HepG2 (cell line): ENCODE data around the gene TIMP3. TPM values are rescaled to one million over a fixed set of nuclear protein-coding genes. Genes with fewer than 3 reads are reported as not detected.

Experiments used
- CEBPG ChIP-seq: IDR thresholded peaks from 2 replicates; pipeline ENCODE4 v1.6.1; 2016
- GATAD2A ChIP-seq: IDR thresholded peaks from 2 replicates; pipeline ENCODE4 v1.6.1; 2016
- HNF4A ChIP-seq: sonication (generic); formaldehyde crosslinking; IDR thresholded peaks from 2 replicates; pipeline ENCODE4 v1.4.0; 2020; ENCODE audit warnings: missing genetic modification reagents
- KAT8 ChIP-seq: IDR thresholded peaks from 2 replicates; pipeline ENCODE4 v1.6.1; 2016; ENCODE audit warnings: missing genetic modification reagents, missing compliant biosample characterization
- NFKB2 ChIP-seq: sonication (generic); formaldehyde crosslinking; IDR thresholded peaks from 2 replicates; pipeline ENCODE4 v1.4.0; 2020; ENCODE audit warnings: missing genetic modification reagents, borderline replicate concordance
- U2AF1 ChIP-seq: fragments of 200-400 bp; formaldehyde crosslinking; optimal IDR thresholded peaks from 2 replicates; pipeline ENCODE3; 2017; ENCODE audit warnings: mild to moderate bottlenecking, low read depth, low read length
- ZEB1 ChIP-seq: IDR thresholded peaks from 2 replicates; pipeline ENCODE4 v1.6.1; 2012; ENCODE audit warnings: mild to moderate bottlenecking, low read depth, inconsistent platforms; ENCODE audit not compliant: insufficient replicate concordance
- ZKSCAN1 ChIP-seq: fragments of 150-350 bp; IDR thresholded peaks from 2 replicates; pipeline ENCODE4 v1.6.1; 2014; ENCODE audit warnings: low read length
- ZMYM4 ChIP-seq: sonication (generic); formaldehyde crosslinking; IDR thresholded peaks from 2 replicates; pipeline ENCODE4 v1.8.1; 2023; ENCODE audit warnings: mild to moderate bottlenecking, missing genetic modification reagents
- ZNF138 ChIP-seq: sonication (generic); formaldehyde crosslinking; IDR thresholded peaks from 2 replicates; pipeline ENCODE4 v1.5.0; 2020; ENCODE audit warnings: mild to moderate bottlenecking, low read depth, missing genetic modification reagents
- ZNF563 ChIP-seq: sonication (generic); formaldehyde crosslinking; IDR thresholded peaks from 2 replicates; pipeline ENCODE4 v1.8.0; 2022; ENCODE audit warnings: mild to moderate bottlenecking, moderate library complexity, missing genetic modification reagents
- ZNF703 ChIP-seq: sonication (generic); formaldehyde crosslinking; IDR thresholded peaks from 2 replicates; pipeline ENCODE4 v1.5.1; 2020; ENCODE audit warnings: missing genetic modification reagents, mild to moderate bottlenecking, moderate library complexity, borderline replicate concordance
- ZNF772 ChIP-seq: sonication (generic); formaldehyde crosslinking; IDR thresholded peaks from 2 replicates; pipeline ENCODE4 v1.5.0; 2020; ENCODE audit warnings: mild to moderate bottlenecking, missing genetic modification reagents
- polyA plus RNA-seq, 8 experiments: library from polyadenylated mRNA; depleted of rRNA in 3 of 8; stranded (reverse) in 7 of 8; unstranded in 1 of 8; fragments of >200 nt; fragmentation: Illumina TruSeq in 4 of 8; extraction: Trizol in 4 of 8; gene quantifications; 2 replicates each; pipeline versions ENCODE4 v1.2.1 to v1.2.3, GENCODE V29; 2011 to 2016; ENCODE audit warnings: low read depth in 4 of 8, missing spikeins in 1 of 8, mixed read lengths in 1 of 8; ENCODE audit not compliant: insufficient read depth in 1 of 8
- total RNA-seq, 5 experiments: library from RNA; depleted of rRNA; stranded (reverse); fragments of >200 nt; fragmentation: Illumina TruSeq; extraction: Trizol; gene quantifications; 2 replicates each; pipeline ENCODE4 v1.2.3, GENCODE V29; 2016; ENCODE audit warnings: low read depth in 1 of 5
- TF ChIP-seq, protein P1 (sequence below): sonication (generic); formaldehyde crosslinking; IDR thresholded peaks from 2 replicates; pipeline ENCODE4 v1.4.0; 2020; ENCODE audit warnings: mild to moderate bottlenecking, missing genetic modification reagents, borderline replicate concordance
- TF ChIP-seq, protein P2 (sequence below): sonication (generic); formaldehyde crosslinking; IDR thresholded peaks from 2 replicates; pipeline ENCODE4 v1.8.1; 2023; ENCODE audit warnings: mild to moderate bottlenecking, inconsistent platforms, moderate library complexity, missing genetic modification reagents, borderline replicate concordance
- TF ChIP-seq, protein P3 (sequence below): fragments of 450-650 bp; IDR thresholded peaks from 2 replicates; pipeline ENCODE4 v1.6.1; 2017
- TF ChIP-seq, protein P4 (sequence below): IDR thresholded peaks from 2 replicates; pipeline ENCODE4 v1.6.1; 2016; ENCODE audit warnings: mild to moderate bottlenecking
- TF ChIP-seq, protein P5 (sequence below): sonication (generic); formaldehyde crosslinking; IDR thresholded peaks from 2 replicates; pipeline ENCODE4 v1.4.0; 2020; ENCODE audit warnings: missing genetic modification reagents

The TIMP3 gene
- total and polyA plus RNA-seq, 2 of the 13 experiments (the other 11 are each of a cell fraction or from before 2014, with no cell fraction given): 57.3 to 86.6 TPM

DNA sequence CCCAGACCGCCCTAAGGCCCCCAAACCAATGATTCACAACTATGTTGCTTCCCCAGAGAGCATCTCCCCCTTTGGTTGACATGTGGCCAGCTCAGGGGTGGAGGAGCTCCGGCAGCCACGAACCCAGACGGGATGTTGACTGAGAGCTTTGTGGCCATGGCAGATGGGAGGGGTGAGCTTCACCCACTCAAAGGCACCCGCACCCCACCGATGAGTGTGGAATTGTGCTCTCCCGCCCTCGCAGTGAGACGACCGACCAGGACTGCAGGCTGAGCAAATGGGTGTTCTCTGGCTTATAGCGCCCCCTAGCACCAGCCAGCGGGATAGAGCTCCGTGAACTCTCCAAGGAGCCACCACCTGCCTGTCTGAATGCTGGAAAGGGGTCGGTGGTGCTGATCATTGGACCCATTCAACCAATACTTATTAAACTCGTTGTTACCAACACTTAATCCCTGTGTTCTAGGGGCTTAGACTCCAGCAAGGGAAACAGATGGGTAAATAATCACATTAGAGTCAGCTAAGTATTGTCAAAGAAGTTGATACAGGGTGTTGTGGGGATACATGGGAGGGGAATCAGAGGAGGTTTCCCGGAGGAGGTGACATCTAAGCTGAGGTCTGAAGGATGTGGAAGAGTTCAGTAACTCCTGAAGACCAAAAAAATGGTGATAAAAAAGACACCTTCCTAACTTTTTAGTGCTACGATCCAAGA, 4.5 kb upstream of the TIMP3 start (continued):
- TF ChIP-seq, protein P1, sequence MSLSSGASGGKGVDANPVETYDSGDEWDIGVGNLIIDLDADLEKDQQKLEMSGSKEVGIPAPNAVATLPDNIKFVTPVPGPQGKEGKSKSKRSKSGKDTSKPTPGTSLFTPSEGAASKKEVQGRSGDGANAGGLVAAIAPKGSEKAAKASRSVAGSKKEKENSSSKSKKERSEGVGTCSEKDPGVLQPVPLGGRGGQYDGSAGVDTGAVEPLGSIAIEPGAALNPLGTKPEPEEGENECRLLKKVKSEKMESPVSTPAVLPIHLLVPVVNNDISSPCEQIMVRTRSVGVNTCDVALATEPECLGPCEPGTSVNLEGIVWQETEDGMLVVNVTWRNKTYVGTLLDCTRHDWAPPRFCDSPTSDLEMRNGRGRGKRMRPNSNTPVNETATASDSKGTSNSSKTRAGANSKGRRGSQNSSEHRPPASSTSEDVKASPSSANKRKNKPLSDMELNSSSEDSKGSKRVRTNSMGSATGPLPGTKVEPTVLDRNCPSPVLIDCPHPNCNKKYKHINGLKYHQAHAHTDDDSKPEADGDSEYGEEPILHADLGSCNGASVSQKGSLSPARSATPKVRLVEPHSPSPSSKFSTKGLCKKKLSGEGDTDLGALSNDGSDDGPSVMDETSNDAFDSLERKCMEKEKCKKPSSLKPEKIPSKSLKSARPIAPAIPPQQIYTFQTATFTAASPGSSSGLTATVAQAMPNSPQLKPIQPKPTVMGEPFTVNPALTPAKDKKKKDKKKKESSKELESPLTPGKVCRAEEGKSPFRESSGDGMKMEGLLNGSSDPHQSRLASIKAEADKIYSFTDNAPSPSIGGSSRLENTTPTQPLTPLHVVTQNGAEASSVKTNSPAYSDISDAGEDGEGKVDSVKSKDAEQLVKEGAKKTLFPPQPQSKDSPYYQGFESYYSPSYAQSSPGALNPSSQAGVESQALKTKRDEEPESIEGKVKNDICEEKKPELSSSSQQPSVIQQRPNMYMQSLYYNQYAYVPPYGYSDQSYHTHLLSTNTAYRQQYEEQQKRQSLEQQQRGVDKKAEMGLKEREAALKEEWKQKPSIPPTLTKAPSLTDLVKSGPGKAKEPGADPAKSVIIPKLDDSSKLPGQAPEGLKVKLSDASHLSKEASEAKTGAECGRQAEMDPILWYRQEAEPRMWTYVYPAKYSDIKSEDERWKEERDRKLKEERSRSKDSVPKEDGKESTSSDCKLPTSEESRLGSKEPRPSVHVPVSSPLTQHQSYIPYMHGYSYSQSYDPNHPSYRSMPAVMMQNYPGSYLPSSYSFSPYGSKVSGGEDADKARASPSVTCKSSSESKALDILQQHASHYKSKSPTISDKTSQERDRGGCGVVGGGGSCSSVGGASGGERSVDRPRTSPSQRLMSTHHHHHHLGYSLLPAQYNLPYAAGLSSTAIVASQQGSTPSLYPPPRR (CRISPR knock-in tag): no peak
- TF ChIP-seq, protein P2, sequence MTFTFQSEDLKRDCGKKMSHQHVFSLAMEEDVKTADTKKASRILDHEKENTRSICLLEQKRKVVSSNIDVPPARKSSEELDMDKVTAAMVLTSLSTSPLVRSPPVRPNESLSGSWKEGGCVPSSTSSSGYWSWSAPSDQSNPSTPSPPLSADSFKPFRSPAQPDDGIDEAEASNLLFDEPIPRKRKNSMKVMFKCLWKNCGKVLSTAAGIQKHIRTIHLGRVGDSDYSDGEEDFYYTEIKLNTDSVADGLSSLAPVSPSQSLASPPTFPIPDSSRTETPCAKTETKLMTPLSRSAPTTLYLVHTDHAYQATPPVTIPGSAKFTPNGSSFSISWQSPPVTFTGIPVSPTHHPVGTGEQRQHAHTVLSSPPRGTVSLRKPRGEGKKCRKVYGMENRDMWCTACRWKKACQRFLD (CRISPR knock-in tag): no peak
- TF ChIP-seq, protein P3, sequence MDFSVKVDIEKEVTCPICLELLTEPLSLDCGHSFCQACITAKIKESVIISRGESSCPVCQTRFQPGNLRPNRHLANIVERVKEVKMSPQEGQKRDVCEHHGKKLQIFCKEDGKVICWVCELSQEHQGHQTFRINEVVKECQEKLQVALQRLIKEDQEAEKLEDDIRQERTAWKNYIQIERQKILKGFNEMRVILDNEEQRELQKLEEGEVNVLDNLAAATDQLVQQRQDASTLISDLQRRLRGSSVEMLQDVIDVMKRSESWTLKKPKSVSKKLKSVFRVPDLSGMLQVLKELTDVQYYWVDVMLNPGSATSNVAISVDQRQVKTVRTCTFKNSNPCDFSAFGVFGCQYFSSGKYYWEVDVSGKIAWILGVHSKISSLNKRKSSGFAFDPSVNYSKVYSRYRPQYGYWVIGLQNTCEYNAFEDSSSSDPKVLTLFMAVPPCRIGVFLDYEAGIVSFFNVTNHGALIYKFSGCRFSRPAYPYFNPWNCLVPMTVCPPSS: no peak
- TF ChIP-seq HNF4A (CRISPR knock-in tag): no peak
- TF ChIP-seq KAT8 (CRISPR knock-in tag): no peak
- TF ChIP-seq, protein P4, sequence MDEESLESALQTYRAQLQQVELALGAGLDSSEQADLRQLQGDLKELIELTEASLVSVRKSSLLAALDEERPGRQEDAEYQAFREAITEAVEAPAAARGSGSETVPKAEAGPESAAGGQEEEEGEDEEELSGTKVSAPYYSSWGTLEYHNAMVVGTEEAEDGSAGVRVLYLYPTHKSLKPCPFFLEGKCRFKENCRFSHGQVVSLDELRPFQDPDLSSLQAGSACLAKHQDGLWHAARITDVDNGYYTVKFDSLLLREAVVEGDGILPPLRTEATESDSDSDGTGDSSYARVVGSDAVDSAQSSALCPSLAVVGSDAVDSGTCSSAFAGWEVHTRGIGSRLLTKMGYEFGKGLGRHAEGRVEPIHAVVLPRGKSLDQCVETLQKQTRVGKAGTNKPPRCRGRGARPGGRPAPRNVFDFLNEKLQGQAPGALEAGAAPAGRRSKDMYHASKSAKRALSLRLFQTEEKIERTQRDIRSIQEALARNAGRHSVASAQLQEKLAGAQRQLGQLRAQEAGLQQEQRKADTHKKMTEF (CRISPR knock-in tag): no peak
- no peak for TF ChIP-seq ZEB1
- no peak for TF ChIP-seq CEBPG (CRISPR knock-in tag)
- TF ChIP-seq ZNF138: no peak
- TF ChIP-seq GATAD2A: peak; percentile 54
- peak; percentile 70; the same call in 1 of the 2 replicates for TF ChIP-seq ZMYM4 (CRISPR knock-in tag)
- no peak for TF ChIP-seq ZKSCAN1
- no peak for TF ChIP-seq U2AF1
- no peak for TF ChIP-seq ZNF703 (CRISPR knock-in tag)
- no peak for TF ChIP-seq ZNF772 (CRISPR knock-in tag)
- TF ChIP-seq ZNF563 (CRISPR knock-in tag): no peak; the same call in 1 of the 2 replicates
- TF ChIP-seq, protein P5, sequence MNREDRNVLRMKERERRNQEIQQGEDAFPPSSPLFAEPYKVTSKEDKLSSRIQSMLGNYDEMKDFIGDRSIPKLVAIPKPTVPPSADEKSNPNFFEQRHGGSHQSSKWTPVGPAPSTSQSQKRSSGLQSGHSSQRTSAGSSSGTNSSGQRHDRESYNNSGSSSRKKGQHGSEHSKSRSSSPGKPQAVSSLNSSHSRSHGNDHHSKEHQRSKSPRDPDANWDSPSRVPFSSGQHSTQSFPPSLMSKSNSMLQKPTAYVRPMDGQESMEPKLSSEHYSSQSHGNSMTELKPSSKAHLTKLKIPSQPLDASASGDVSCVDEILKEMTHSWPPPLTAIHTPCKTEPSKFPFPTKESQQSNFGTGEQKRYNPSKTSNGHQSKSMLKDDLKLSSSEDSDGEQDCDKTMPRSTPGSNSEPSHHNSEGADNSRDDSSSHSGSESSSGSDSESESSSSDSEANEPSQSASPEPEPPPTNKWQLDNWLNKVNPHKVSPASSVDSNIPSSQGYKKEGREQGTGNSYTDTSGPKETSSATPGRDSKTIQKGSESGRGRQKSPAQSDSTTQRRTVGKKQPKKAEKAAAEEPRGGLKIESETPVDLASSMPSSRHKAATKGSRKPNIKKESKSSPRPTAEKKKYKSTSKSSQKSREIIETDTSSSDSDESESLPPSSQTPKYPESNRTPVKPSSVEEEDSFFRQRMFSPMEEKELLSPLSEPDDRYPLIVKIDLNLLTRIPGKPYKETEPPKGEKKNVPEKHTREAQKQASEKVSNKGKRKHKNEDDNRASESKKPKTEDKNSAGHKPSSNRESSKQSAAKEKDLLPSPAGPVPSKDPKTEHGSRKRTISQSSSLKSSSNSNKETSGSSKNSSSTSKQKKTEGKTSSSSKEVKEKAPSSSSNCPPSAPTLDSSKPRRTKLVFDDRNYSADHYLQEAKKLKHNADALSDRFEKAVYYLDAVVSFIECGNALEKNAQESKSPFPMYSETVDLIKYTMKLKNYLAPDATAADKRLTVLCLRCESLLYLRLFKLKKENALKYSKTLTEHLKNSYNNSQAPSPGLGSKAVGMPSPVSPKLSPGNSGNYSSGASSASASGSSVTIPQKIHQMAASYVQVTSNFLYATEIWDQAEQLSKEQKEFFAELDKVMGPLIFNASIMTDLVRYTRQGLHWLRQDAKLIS: no peak
- TF ChIP-seq NFKB2 (CRISPR knock-in tag): 0 out of 2 replicates have a peak, but pooled peaks have one; percentile 23
